Measurements from ENCODE around the gene BNC1.

The BNC1 gene

GRCh38 chr15:83292317-83292716 is 7.9 kb upstream of the BNC1 start:
- peak overlapping the region; percentile 17 for H3K4me2 ChIP-seq (ENCODE audit: low read length)
- H3K4me3 ChIP-seq (ENCODE audit: low read length) = no peak overlapping the region
- no peak overlapping the region for H3K9ac ChIP-seq (ENCODE audit: low read depth, low read length)
- no peaks in the 10 kb centered on the region for H3K27me3 ChIP-seq (ENCODE audit: control insufficient read depth, insufficient read depth, low read length)
- no peaks in the 10 kb centered on the region for H3K9me3 ChIP-seq (replicated peaks; ENCODE audit: low read length)
- H3K4me1 ChIP-seq (ENCODE audit: control insufficient read depth, insufficient read depth, low read length) = peaks cover 34% of the 10 kb centered on the region
- H3K36me3 ChIP-seq (ENCODE audit: insufficient read depth, low read length) = no peaks in the 10 kb centered on the region

- no peak overlapping the region for H3K4me2 ChIP-seq (ENCODE audit: low read length)
- no peak overlapping the region for H3K9ac ChIP-seq (ENCODE audit: low read depth, low read length)
- H3K4me1 ChIP-seq (ENCODE audit: control insufficient read depth, insufficient read depth, low read length) = peaks cover 54% of the 10 kb centered on the region
- no peak overlapping the region for H3K4me3 ChIP-seq (ENCODE audit: low read length)
- H3K36me3 ChIP-seq (ENCODE audit: insufficient read depth, low read length) = no peaks in the 10 kb centered on the region
- no peaks in the 10 kb centered on the region for H3K27me3 ChIP-seq (ENCODE audit: control insufficient read depth, insufficient read depth, low read length)
- H3K9me3 ChIP-seq (replicated peaks; ENCODE audit: low read length) = no peaks in the 10 kb centered on the region
Observed at GRCh38 chr15:83290236-83290635, 5.8 kb upstream of the BNC1 start.

GRCh38 chr15:83289160-83289559 is 4.7 kb upstream of the BNC1 start:
- Histone ChIP-seq H3K9ac (ENCODE audit: low read depth, low read length) (peak overlapping the region; percentile 83), H3K36me3 (ENCODE audit: insufficient read depth, low read length) (no peaks in the 10 kb centered on the region), H3K4me1 (ENCODE audit: control insufficient read depth, insufficient read depth, low read length) (peaks cover 60% of the 10 kb centered on the region), H3K27me3 (ENCODE audit: control insufficient read depth, insufficient read depth, low read length) (no peaks in the 10 kb centered on the region), H3K4me3 (ENCODE audit: low read length) (no peak overlapping the region), H3K4me2 (ENCODE audit: low read length) (peak overlapping the region; percentile 60), H3K9me3 (replicated peaks; ENCODE audit: low read length) (no peaks in the 10 kb centered on the region)

- Histone ChIP-seq H3K9ac (ENCODE audit: low read depth, low read length) (peak overlapping the region; percentile 83), H3K4me3 (ENCODE audit: low read length) (peak overlapping the region; percentile 18)
Observed at GRCh38 chr15:83288381-83288801, 3.9 kb upstream of the BNC1 start.

GRCh38 chr15:83287541-83288027 is 3.1 kb upstream of the BNC1 start:
- Histone ChIP-seq H3K9ac (ENCODE audit: low read depth, low read length) (peak overlapping the region; percentile 83), H3K4me1 (ENCODE audit: control insufficient read depth, insufficient read depth, low read length) (peaks cover 57% of the 10 kb centered on the region), H3K4me3 (ENCODE audit: low read length) (no peak overlapping the region), H3K36me3 (ENCODE audit: insufficient read depth, low read length) (no peaks in the 10 kb centered on the region), H3K27me3 (ENCODE audit: control insufficient read depth, insufficient read depth, low read length) (no peaks in the 10 kb centered on the region), H3K9me3 (replicated peaks; ENCODE audit: low read length) (no peaks in the 10 kb centered on the region), H3K4me2 (ENCODE audit: low read length) (peak overlapping the region; percentile 77)

More at GRCh38 chr15:83288381-83288801, 3.9 kb upstream of the BNC1 start:
- H3K27me3 ChIP-seq (ENCODE audit: control insufficient read depth, insufficient read depth, low read length) = no peaks in the 10 kb centered on the region
- no peaks in the 10 kb centered on the region for H3K36me3 ChIP-seq (ENCODE audit: insufficient read depth, low read length)
- peaks cover 60% of the 10 kb centered on the region for H3K4me1 ChIP-seq (ENCODE audit: control insufficient read depth, insufficient read depth, low read length)
- H3K9me3 ChIP-seq (replicated peaks; ENCODE audit: low read length) = no peaks in the 10 kb centered on the region
- H3K4me2 ChIP-seq (ENCODE audit: low read length) = peak overlapping the region; percentile 60

GRCh38 chr15:83285979-83286553 is 1.6 kb upstream of the BNC1 start:
- Histone ChIP-seq H3K9me3 (replicated peaks; ENCODE audit: low read length) (no peaks in the 10 kb centered on the region), H3K4me1 (ENCODE audit: control insufficient read depth, insufficient read depth, low read length) (peaks cover 62% of the 10 kb centered on the region), H3K36me3 (ENCODE audit: insufficient read depth, low read length) (no peaks in the 10 kb centered on the region), H3K4me3 (ENCODE audit: low read length) (no peak overlapping the region), H3K27me3 (ENCODE audit: control insufficient read depth, insufficient read depth, low read length) (no peaks in the 10 kb centered on the region), H3K9ac (ENCODE audit: low read depth, low read length) (peak overlapping the region; percentile 74), H3K4me2 (ENCODE audit: low read length) (peak overlapping the region; percentile 77)

- Histone ChIP-seq H3K4me3 (ENCODE audit: low read length) (peak overlapping the region; percentile 81), H3K9me3 (replicated peaks; ENCODE audit: low read length) (no peaks in the 10 kb centered on the region), H3K4me1 (ENCODE audit: control insufficient read depth, insufficient read depth, low read length) (peaks cover 62% of the 10 kb centered on the region), H3K4me2 (ENCODE audit: low read length) (peak overlapping the region; percentile 77), H3K9ac (ENCODE audit: low read depth, low read length) (peak overlapping the region; percentile 71), H3K36me3 (ENCODE audit: insufficient read depth, low read length) (no peaks in the 10 kb centered on the region), H3K27me3 (ENCODE audit: control insufficient read depth, insufficient read depth, low read length) (no peaks in the 10 kb centered on the region)
Observed at GRCh38 chr15:83285284-83285978, 967 bp upstream of the BNC1 start.

GRCh38 chr15:83283813-83284558 is 478 bp downstream of the BNC1 start:
- Histone ChIP-seq H3K4me1 (ENCODE audit: control insufficient read depth, insufficient read depth, low read length) (peaks cover 54% of the 10 kb centered on the region), H3K4me2 (ENCODE audit: low read length) (peak overlapping the region; percentile 91), H3K9ac (ENCODE audit: low read depth, low read length) (peak overlapping the region; percentile 94), H3K27me3 (ENCODE audit: control insufficient read depth, insufficient read depth, low read length) (no peaks in the 10 kb centered on the region), H3K4me3 (ENCODE audit: low read length) (peak overlapping the region; percentile 81), H3K9me3 (replicated peaks; ENCODE audit: low read length) (no peaks in the 10 kb centered on the region), H3K36me3 (ENCODE audit: insufficient read depth, low read length) (no peaks in the 10 kb centered on the region)

GRCh38 chr15:83283138-83283812 is 1.2 kb downstream of the BNC1 start:
- no peaks in the 10 kb centered on the region for H3K36me3 ChIP-seq (ENCODE audit: insufficient read depth, low read length)
- H3K4me2 ChIP-seq (ENCODE audit: low read length) = peak overlapping the region; percentile 91
- H3K9ac ChIP-seq (ENCODE audit: low read depth, low read length) = peak overlapping the region; percentile 94
- H3K4me3 ChIP-seq (ENCODE audit: low read length) = peak overlapping the region; percentile 81
- H3K27me3 ChIP-seq (ENCODE audit: control insufficient read depth, insufficient read depth, low read length) = no peaks in the 10 kb centered on the region
- H3K9me3 ChIP-seq (replicated peaks; ENCODE audit: low read length) = no peaks in the 10 kb centered on the region
- peaks cover 52% of the 10 kb centered on the region for H3K4me1 ChIP-seq (ENCODE audit: control insufficient read depth, insufficient read depth, low read length)

- H3K27me3 ChIP-seq (ENCODE audit: control insufficient read depth, insufficient read depth, low read length) = no peaks in the 10 kb centered on the region
- H3K4me2 ChIP-seq (ENCODE audit: low read length) = peak overlapping the region; percentile 91
- H3K4me1 ChIP-seq (ENCODE audit: control insufficient read depth, insufficient read depth, low read length) = peaks cover 50% of the 10 kb centered on the region
- H3K9ac ChIP-seq (ENCODE audit: low read depth, low read length) = peak overlapping the region; percentile 94
- H3K36me3 ChIP-seq (ENCODE audit: insufficient read depth, low read length) = no peaks in the 10 kb centered on the region
- peak overlapping the region; percentile 81 for H3K4me3 ChIP-seq (ENCODE audit: low read length)
- H3K9me3 ChIP-seq (replicated peaks; ENCODE audit: low read length) = no peaks in the 10 kb centered on the region
Observed at GRCh38 chr15:83282776-83283137, 1.7 kb downstream of the BNC1 start.

GRCh38 chr15:83282141-83282540 is 2.3 kb downstream of the BNC1 start:
- Histone ChIP-seq H3K4me1 (ENCODE audit: control insufficient read depth, insufficient read depth, low read length) (peaks cover 47% of the 10 kb centered on the region), H3K36me3 (ENCODE audit: insufficient read depth, low read length) (no peaks in the 10 kb centered on the region), H3K9me3 (replicated peaks; ENCODE audit: low read length) (no peaks in the 10 kb centered on the region), H3K4me3 (ENCODE audit: low read length) (peak overlapping the region; percentile 81), H3K27me3 (ENCODE audit: control insufficient read depth, insufficient read depth, low read length) (no peaks in the 10 kb centered on the region), H3K9ac (ENCODE audit: low read depth, low read length) (peak overlapping the region; percentile 94), H3K4me2 (ENCODE audit: low read length) (peak overlapping the region; percentile 91)
